ENCODE data around the gene ENPP3.
"Not testable (repeated sequence)": the region's sequence is repeated elsewhere in the genome, so short reads cannot be mapped to it uniquely, and the experiment has no call there.

Gene ENPP3

GRCh38 chr6:131739136-131739535 lies 102.0 kb downstream of the ENPP3 start:
- no peak for DNase-seq

GRCh38 chr6:131740161-131740560 lies 103.1 kb downstream of the ENPP3 start:
- no peak for DNase-seq

- no peak for DNase-seq
Observed at GRCh38 chr6:131741688-131742393, 104.7 kb downstream of the ENPP3 start.

- DNase-seq, result no peak
Observed at GRCh38 chr6:131744432-131745287, 107.6 kb downstream of the ENPP3 start.

GRCh38 chr6:131745476-131745875 lies 108.4 kb downstream of the ENPP3 start:
- no peak for DNase-seq

DNA sequence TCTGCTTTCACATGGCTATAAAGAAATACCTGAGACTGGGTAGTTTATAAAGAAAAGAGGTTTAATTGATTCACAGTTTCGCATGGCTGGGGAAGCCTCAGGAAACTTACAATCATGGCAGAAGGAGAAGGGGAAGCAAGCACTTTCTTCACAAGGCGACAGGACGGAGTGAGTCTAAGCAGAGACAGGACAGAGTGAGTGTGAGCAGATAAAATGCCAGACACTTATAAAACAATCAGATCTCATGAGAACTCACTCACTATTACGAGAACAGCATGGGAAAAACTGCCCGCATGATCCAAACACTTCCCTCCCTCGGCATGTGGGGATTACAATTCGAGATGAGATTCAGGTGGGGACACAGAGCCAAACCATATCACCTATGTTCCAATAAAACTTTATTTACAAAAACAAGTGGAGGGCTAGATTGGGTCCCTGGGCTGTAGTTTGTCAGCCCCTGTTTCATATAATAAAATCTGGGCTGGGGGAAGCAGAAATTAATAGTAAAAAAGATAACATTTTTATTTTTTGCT lies 110.8 kb downstream of the ENPP3 start:
- DNase-seq, result no peak

DNA sequence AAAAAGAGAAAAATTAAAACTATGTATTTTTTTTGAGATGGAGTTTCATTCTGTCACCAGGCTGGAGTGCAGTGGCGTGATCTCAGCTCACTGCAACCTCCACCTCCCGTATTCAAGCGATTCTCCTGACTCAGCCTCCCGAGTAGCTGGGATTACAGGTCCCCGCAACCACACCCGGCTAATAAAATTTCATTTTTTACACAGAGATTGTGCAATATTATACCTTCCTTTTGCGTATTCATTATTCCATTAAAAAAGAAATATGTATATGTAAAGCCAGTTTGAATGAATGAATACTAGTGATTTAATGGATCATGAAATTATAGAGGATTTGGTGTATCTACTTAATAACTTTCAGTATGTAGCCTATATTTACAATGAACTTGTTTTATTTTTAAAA lies 111.9 kb downstream of the ENPP3 start:
- no peak for DNase-seq

- DNase-seq, result not testable (repeated sequence)
Observed at GRCh38 chr6:131751012-131751715, 114.1 kb downstream of the ENPP3 start.

DNA sequence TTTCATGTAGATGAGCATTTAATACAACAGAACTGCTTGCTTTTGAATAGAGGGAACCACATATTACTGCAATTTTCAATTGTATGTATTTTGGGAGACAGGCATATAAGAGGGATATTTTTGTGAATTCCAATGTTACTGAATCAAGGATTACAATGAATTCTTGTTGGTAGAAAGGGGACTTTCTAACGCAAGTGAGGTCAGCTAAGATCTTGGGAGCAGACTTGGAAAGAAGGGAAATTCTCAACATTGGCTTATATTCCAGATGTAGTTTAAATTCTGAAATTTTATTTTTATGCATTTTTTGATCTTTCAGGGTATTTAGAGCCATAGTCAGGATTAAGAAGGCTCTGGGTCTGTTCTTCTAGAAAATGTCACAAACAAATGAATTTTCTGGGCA lies 117.0 kb downstream of the ENPP3 start:
- DNase-seq, result no peak

DNA sequence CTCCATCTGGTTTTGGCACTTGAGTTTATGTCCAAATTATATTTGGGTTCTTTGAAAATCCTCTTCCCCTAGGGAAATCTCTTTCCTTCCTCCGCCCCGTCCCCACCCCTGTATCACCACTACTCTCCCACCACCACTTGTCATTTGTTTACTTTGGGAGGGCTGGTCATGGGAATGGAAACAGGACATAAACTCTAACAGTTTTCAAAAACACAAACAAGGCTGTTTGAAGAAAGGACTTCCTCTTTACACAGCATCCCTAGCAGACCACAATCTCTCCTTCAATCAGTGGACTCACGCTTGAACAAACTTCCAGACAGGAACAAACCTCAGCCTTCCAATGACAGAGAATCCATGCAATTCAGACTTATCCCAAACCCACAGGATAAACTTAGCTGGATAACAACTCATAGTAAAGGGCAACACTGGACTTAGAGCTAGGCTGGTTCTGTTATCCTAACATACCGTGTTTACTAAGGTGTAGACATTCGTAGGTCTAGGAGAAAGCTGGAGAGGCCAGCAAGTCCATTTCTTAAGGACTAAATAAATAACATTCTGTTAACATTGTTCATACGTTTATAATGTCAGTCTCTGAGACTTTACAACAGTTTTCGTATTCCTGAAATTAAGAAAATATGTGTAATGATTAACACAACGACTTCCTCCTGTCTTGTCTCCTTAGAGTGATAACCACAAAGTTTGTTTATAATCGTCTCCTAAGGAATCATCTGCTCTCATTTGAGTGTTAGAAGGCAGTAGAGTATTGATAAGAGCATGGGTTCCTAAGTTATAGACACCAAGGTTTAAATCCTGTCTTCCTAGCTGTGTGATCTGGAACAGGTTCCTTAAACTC lies 117.8 kb downstream of the ENPP3 start:
- DNase-seq, result no peak

GRCh38 chr6:131755597-131755996 lies 118.5 kb downstream of the ENPP3 start:
- DNase-seq, result no peak

GRCh38 chr6:131756039-131756438 lies 118.9 kb downstream of the ENPP3 start:
- no peak for DNase-seq

DNA sequence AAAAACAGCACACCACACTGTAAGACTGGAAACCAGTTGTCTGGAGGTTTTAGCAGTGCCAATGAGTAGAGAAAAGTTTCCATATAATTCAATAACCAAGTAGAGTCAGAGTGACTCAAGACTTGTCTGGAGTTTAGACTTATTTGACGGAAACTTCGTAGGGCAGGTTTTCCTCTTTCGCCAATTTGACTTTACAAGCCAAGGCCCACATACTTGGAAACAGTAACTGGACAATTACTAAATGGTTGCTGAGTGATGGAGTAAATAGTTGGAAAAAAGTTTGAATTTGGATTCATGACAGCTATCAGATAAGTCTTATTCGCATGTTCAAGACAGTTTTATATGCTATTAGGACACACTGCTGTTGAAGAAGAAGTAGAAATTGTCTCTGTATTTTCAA lies 121.8 kb downstream of the ENPP3 start:
- no peak for DNase-seq

- DNase-seq, result no peak
Observed at GRCh38 chr6:131761060-131761761, 124.1 kb downstream of the ENPP3 start.

DNA sequence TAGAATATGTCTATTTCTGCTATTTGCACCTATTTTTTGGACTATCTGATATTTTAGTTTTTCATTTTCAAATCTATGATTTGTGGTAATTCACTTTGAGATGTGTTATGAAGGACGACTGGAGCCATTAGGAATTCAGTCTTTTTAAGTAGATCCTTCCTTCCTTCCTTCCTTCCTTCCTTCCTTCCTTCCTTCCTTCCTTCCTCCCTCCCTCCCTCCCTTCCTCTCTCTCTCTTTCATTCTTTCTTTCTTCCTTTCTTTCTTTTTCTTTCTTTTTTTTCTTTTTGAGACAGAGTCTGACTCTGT lies 124.6 kb downstream of the ENPP3 start:
- DNase-seq, result no peak

- no peak for DNase-seq
Observed at GRCh38 chr6:131762984-131763383, 125.9 kb downstream of the ENPP3 start.

GRCh38 chr6:131763749-131764148 lies 126.6 kb downstream of the ENPP3 start:
- DNase-seq, result no peak

GRCh38 chr6:131764350-131764749 lies 127.2 kb downstream of the ENPP3 start:
- no peak for DNase-seq

- DNase-seq, result no peak
Observed at GRCh38 chr6:131765081-131765803, 128.1 kb downstream of the ENPP3 start.

- no peak for DNase-seq
Observed at GRCh38 chr6:131765804-131766135, 128.7 kb downstream of the ENPP3 start.

GRCh38 chr6:131766631-131767030 lies 129.5 kb downstream of the ENPP3 start:
- no peak for DNase-seq

Measured in NCI-H2227 treated with DMSO at 0.1 percent for 48 hours (cell line).